Trophoblast cell (in vitro differentiated cells and primary cell): Measurements from ENCODE around the gene STK10.

Source experiments
- DNase-seq, 2 donors: peaks; one replicate each; pipeline ENCODE4 v3.0.0-alpha.2; 2016
- H2AFZ ChIP-seq: 2 replicates; pipeline ENCODE4 v1.6.1; 2013; ENCODE audit warnings: low read length, moderate library complexity, mild to moderate bottlenecking; ENCODE audit not compliant: insufficient read depth, poor library complexity
- H2AK5ac ChIP-seq: 2 replicates; pipeline ENCODE4 v1.6.1; 2013; ENCODE audit warnings: mild to moderate bottlenecking, low read length
- H2BK120ac ChIP-seq: 2 replicates; pipeline ENCODE4 v1.6.1; 2013; ENCODE audit warnings: low read length, mild to moderate bottlenecking, moderate library complexity; ENCODE audit not compliant: insufficient read depth, poor library complexity
- H2BK12ac ChIP-seq: 2 replicates; pipeline ENCODE4 v1.6.1; 2013; ENCODE audit warnings: mild to moderate bottlenecking, low read length, moderate library complexity
- H2BK5ac ChIP-seq: 2 replicates; pipeline ENCODE4 v1.6.1; 2013; ENCODE audit warnings: low read length, low read depth, moderate library complexity, mild to moderate bottlenecking; ENCODE audit not compliant: poor library complexity
- H3K14ac ChIP-seq: 2 replicates; pipeline ENCODE4 v1.6.1; 2013; ENCODE audit warnings: mild to moderate bottlenecking, low read length
- H3K18ac ChIP-seq: 2 replicates; pipeline ENCODE4 v1.6.1; 2013; ENCODE audit warnings: mild to moderate bottlenecking, low read length
- H3K23ac ChIP-seq: 2 replicates; pipeline ENCODE4 v1.6.1; 2013; ENCODE audit warnings: low read length
- H3K27ac ChIP-seq: 2 replicates; pipeline ENCODE4 v1.5.1; 2013; ENCODE audit warnings: low read depth, mild to moderate bottlenecking, inconsistent platforms, low read length, moderate library complexity
- H3K27me3 ChIP-seq: 2 replicates; pipeline ENCODE4 v1.6.1; 2013; ENCODE audit warnings: inconsistent platforms, mild to moderate bottlenecking, low read length, moderate library complexity; ENCODE audit not compliant: insufficient read depth
- H3K36me3 ChIP-seq, 2 experiments: 1 replicate in 1 of 2; 2 replicates in 1 of 2; pipeline ENCODE4 v1.6.1; 2013; ENCODE audit warnings: low read length in 2 of 2, mild to moderate bottlenecking in 2 of 2, moderate library complexity in 1 of 2; ENCODE audit not compliant: insufficient read depth in 2 of 2, control insufficient read depth in 1 of 2
- H3K4ac ChIP-seq: 2 replicates; pipeline ENCODE4 v1.6.1; 2013; ENCODE audit warnings: low read depth, mild to moderate bottlenecking, low read length, moderate library complexity
- H3K4me1 ChIP-seq, 2 experiments: 1 replicate in 1 of 2; 2 replicates in 1 of 2; pipeline ENCODE4 v1.6.1; 2013; ENCODE audit warnings: low read length in 2 of 2, mild to moderate bottlenecking in 2 of 2, moderate library complexity in 1 of 2; ENCODE audit not compliant: insufficient read depth in 2 of 2, control insufficient read depth in 1 of 2
- H3K4me2 ChIP-seq: 2 replicates; pipeline ENCODE4 v1.6.1; 2013; ENCODE audit warnings: inconsistent platforms, mild to moderate bottlenecking, low read length, moderate library complexity
- H3K4me3 ChIP-seq: 2 replicates; pipeline ENCODE4 v1.5.1; 2013; ENCODE audit warnings: mild to moderate bottlenecking, low read depth, low read length, inconsistent platforms
- H3K79me1 ChIP-seq: one replicate; pipeline ENCODE4 v1.6.1; 2013; ENCODE audit warnings: low read length
- H3K79me2 ChIP-seq: 2 replicates; pipeline ENCODE4 v1.6.1; 2013; ENCODE audit warnings: low read length, mild to moderate bottlenecking; ENCODE audit not compliant: control insufficient read depth, insufficient read depth, poor library complexity
- H3K9ac ChIP-seq: 2 replicates; pipeline ENCODE4 v1.6.1; 2013; ENCODE audit warnings: mild to moderate bottlenecking, low read length
- H3K9me3 ChIP-seq: 2 replicates; pipeline ENCODE4 v1.6.1; 2013; ENCODE audit warnings: low read depth, mild to moderate bottlenecking, control low read depth, inconsistent platforms, low read length; ENCODE audit not compliant: insufficient read depth
- H4K12ac ChIP-seq: 2 replicates; pipeline ENCODE4 v1.6.1; 2013; ENCODE audit warnings: low read depth, mild to moderate bottlenecking, low read length, moderate library complexity
- H4K8ac ChIP-seq: 2 replicates; pipeline ENCODE4 v1.6.1; 2013; ENCODE audit warnings: low read depth, mild to moderate bottlenecking, low read length, moderate library complexity
- H4K91ac ChIP-seq: one replicate; pipeline ENCODE4 v1.6.1; 2013; ENCODE audit warnings: low read depth, mild to moderate bottlenecking, low read length, moderate library complexity
- WGBS: extraction: QIAGEN DNeasy Blood & Tissue Kit; methylation state at CpG from one replicate; pipeline ENCODE4 v1.1.7; 2013; ENCODE audit warnings: missing lambda C conversion rate; ENCODE audit not compliant: insufficient read length, insufficient coverage; ENCODE audit errors: extremely low coverage; 5-methylcytosine and 5-hydroxymethylcytosine counted together

STK10 gene

GRCh38 chr5:172107571-172107970 lies 80.5 kb downstream of the STK10 start:
- no peak overlapping the region for H4K8ac ChIP-seq
- H2BK5ac ChIP-seq = no peak overlapping the region
- no CpG with 5 or more reads among the region's 13 CpGs for WGBS
- peaks cover 17 to 21% of the 10 kb centered on the region in 2 experiments for H3K36me3 ChIP-seq
- no peak overlapping the region for H3K23ac ChIP-seq
- H3K4me1 ChIP-seq = peaks cover 10 to 24% of the 10 kb centered on the region in 2 experiments
- no peak overlapping the region for H3K18ac ChIP-seq
- no peak overlapping the region for H2AK5ac ChIP-seq
- no peaks in the 10 kb centered on the region for H3K79me2 ChIP-seq
- no peak overlapping the region for H2BK12ac ChIP-seq
- H4K91ac ChIP-seq = no peak overlapping the region
- no peaks in the 10 kb centered on the region for H3K9me3 ChIP-seq
- peaks cover 11% of the 10 kb centered on the region for H3K79me1 ChIP-seq
- H3K27ac ChIP-seq = peak overlapping the region; percentile 35
- H3K27me3 ChIP-seq = no peaks in the 10 kb centered on the region
- no peak overlapping the region for H3K14ac ChIP-seq
- H4K12ac ChIP-seq = no peak overlapping the region
- H3K4me2 ChIP-seq = peak overlapping the region; percentile 34
- no peak overlapping the region for H3K4me3 ChIP-seq
- no peak overlapping the region for H2AFZ ChIP-seq
- no peak overlapping the region for H3K9ac ChIP-seq
- DNase-seq = peak; percentile 68 to 82
- H2BK120ac ChIP-seq = no peak overlapping the region
- H3K4ac ChIP-seq = no peak overlapping the region

GRCh38 chr5:172106511-172107356 lies 81.3 kb downstream of the STK10 start:
- H4K12ac ChIP-seq = no peak overlapping the region
- H3K4ac ChIP-seq = no peak overlapping the region
- peak in 1 of 2 donors; percentile 60 for DNase-seq
- H3K4me2 ChIP-seq = peak overlapping the region; percentile 40
- peak overlapping the region; percentile 8 for H2BK120ac ChIP-seq
- H2AK5ac ChIP-seq = peak overlapping the region; percentile 45
- H2BK5ac ChIP-seq = no peak overlapping the region
- peak overlapping the region; percentile 47 for H2BK12ac ChIP-seq
- peaks cover 24 to 27% of the 10 kb centered on the region in 2 experiments for H3K36me3 ChIP-seq
- H4K91ac ChIP-seq = no peak overlapping the region
- no peak overlapping the region for H3K4me3 ChIP-seq
- no peaks in the 10 kb centered on the region for H3K27me3 ChIP-seq
- no peak overlapping the region for H3K14ac ChIP-seq
- WGBS = no CpG with 5 or more reads among the region's 39 CpGs
- H3K79me1 ChIP-seq = peaks cover 17% of the 10 kb centered on the region
- H3K9me3 ChIP-seq = no peaks in the 10 kb centered on the region
- peaks cover 17 to 31% of the 10 kb centered on the region in 2 experiments for H3K4me1 ChIP-seq
- H3K23ac ChIP-seq = no peak overlapping the region
- no peak overlapping the region for H3K27ac ChIP-seq
- no peak overlapping the region for H4K8ac ChIP-seq
- peak overlapping the region; percentile 46 for H3K18ac ChIP-seq
- peaks cover 3% of the 10 kb centered on the region for H3K79me2 ChIP-seq
- H2AFZ ChIP-seq = no peak overlapping the region
- no peak overlapping the region for H3K9ac ChIP-seq

- H3K27me3 ChIP-seq = no peaks in the 10 kb centered on the region
Observed at GRCh38 chr5:172105811-172106210, 82.2 kb downstream of the STK10 start.

GRCh38 chr5:172104801-172105701 lies 83.0 kb downstream of the STK10 start:
- Histone ChIP-seq H2AK5ac (no peak overlapping the region), H3K4me3 (no peak overlapping the region), H2BK5ac (no peak overlapping the region), H3K23ac (no peak overlapping the region), H3K18ac (no peak overlapping the region), H4K8ac (no peak overlapping the region), H2AFZ (no peak overlapping the region), H3K14ac (no peak overlapping the region), H3K9ac (no peak overlapping the region), H3K79me1 (peaks cover 17% of the 10 kb centered on the region), H4K91ac (no peak overlapping the region), H2BK120ac (no peak overlapping the region), H3K79me2 (peaks cover 3% of the 10 kb centered on the region), H4K12ac (no peak overlapping the region), H3K27ac (no peak overlapping the region), H3K4me1 (peaks cover 14 to 25% of the 10 kb centered on the region in 2 experiments), H3K27me3 (no peaks in the 10 kb centered on the region), H2BK12ac (peak overlapping the region; percentile 15), H3K4ac (no peak overlapping the region), H3K9me3 (no peaks in the 10 kb centered on the region), H3K4me2 (no peak overlapping the region), H3K36me3 (peaks cover 26 to 34% of the 10 kb centered on the region in 2 experiments)
- no peak for DNase-seq
- no CpG with 5 or more reads among the region's 17 CpGs for WGBS

More at GRCh38 chr5:172105811-172106210, 82.2 kb downstream of the STK10 start:
- Histone ChIP-seq H4K12ac (no peak overlapping the region), H3K4ac (no peak overlapping the region), H3K9me3 (no peaks in the 10 kb centered on the region), H3K27ac (no peak overlapping the region), H2AK5ac (no peak overlapping the region), H4K8ac (no peak overlapping the region), H3K36me3 (peaks cover 24 to 32% of the 10 kb centered on the region in 2 experiments), H3K79me2 (peaks cover 3% of the 10 kb centered on the region), H3K4me1 (peaks cover 14 to 25% of the 10 kb centered on the region in 2 experiments), H3K14ac (no peak overlapping the region), H2BK12ac (no peak overlapping the region), H3K4me2 (no peak overlapping the region), H3K4me3 (no peak overlapping the region), H2BK120ac (no peak overlapping the region), H4K91ac (no peak overlapping the region), H2BK5ac (no peak overlapping the region), H3K9ac (no peak overlapping the region), H3K18ac (no peak overlapping the region), H2AFZ (no peak overlapping the region), H3K79me1 (peaks cover 17% of the 10 kb centered on the region), H3K23ac (no peak overlapping the region)
- no peak for DNase-seq
- no CpG with 5 or more reads among the region's 14 CpGs for WGBS
